GM20000 (cell line): ENCODE results near the gene TMPRSS13.

Source experiments
- DNase-seq: peaks from one replicate; pipeline ENCODE4 v3.0.0; 2012; ENCODE audit warnings: low spot score
- TF ChIP-seq, protein P1 (sequence below): IDR thresholded peaks from 2 replicates; pipeline ENCODE4 v1.5.1; 2012; ENCODE audit warnings: mild to moderate bottlenecking, control low read depth; ENCODE audit errors: extremely low read depth, missing control alignments

Gene TMPRSS13

DNA sequence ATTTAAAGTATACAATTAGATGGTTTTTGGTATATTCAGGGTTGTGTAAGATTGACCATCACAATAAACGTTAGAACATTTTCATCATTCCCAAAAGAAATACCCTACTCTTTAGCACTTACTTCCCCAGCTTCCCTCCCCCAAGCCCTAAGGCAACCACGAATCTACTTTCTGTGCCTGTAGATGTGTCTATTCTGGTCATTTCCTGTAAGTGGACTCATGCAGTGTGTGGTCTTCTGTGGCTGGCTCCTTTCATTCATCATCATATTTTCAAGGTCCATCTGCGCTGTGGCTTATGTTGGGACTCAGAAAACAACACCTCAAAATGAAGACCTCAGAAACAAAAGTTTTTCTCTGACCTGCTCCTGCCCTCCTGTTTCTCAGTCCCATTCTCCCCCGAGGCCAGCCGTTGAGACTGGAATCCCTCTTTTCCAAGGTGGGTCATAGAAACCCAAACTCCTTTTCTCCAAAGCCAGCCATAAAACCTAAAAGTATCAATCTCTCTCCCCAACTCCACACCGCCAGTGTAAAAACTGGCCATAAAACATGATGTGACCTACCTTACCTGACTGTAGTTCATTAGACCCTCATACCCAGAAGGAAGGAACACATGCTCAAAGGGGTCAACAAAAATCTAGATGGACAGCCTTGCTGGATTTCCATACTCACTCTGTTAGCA lies 12.9 kb upstream of the TMPRSS13 start:
- no peak for DNase-seq
- TF ChIP-seq, protein P1, sequence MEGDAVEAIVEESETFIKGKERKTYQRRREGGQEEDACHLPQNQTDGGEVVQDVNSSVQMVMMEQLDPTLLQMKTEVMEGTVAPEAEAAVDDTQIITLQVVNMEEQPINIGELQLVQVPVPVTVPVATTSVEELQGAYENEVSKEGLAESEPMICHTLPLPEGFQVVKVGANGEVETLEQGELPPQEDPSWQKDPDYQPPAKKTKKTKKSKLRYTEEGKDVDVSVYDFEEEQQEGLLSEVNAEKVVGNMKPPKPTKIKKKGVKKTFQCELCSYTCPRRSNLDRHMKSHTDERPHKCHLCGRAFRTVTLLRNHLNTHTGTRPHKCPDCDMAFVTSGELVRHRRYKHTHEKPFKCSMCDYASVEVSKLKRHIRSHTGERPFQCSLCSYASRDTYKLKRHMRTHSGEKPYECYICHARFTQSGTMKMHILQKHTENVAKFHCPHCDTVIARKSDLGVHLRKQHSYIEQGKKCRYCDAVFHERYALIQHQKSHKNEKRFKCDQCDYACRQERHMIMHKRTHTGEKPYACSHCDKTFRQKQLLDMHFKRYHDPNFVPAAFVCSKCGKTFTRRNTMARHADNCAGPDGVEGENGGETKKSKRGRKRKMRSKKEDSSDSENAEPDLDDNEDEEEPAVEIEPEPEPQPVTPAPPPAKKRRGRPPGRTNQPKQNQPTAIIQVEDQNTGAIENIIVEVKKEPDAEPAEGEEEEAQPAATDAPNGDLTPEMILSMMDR: no peak

DNA sequence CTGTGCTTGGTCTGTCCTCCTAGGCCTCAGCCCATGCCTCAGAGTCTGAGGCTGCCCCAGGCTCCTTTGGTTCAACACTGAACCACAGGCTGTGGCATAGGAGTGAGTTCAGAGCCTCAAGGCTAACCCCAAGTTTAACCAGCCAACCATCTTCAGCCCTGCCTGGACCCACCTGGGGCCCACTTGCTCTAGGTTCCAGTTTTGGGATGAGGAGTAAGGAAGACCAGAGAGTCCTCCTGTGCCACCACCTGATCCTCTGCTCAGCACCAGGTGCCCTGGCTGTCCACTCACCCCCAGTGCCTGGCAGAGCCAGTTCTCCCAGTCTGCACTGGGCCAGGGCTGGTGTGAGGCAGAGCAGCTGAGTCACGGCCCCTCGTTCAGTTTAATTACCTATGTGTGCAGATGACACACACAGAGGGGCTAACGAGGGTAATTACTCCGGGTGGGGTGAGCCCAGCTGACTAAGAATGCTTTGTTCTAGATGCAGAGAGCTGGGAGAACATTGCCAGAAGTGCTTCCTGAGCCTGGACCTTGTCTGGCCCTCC lies 12.0 kb upstream of the TMPRSS13 start:
- DNase-seq: no peak
- TF ChIP-seq, protein P1: no peak

DNA sequence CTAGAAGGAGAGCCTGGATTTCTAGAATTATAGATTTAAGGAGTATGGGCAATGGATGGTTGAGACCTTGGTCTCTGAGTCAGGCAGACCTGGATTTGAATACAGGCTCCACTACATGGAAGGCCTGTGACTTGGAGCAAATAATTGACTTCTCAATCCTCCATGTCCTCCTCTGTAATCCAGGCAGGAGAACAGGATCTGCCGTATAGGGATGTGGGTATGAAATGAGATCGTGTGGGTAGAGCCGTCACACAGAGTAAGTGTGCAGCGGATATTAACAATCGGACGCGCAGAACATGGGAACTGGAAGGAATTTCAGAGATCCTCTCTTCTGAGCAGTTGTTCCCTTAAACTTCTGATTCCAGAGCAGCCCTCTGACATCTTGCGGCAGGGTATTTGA lies 11.5 kb upstream of the TMPRSS13 start:
- TF ChIP-seq, protein P1: no peak
- DNase-seq: no peak

DNA sequence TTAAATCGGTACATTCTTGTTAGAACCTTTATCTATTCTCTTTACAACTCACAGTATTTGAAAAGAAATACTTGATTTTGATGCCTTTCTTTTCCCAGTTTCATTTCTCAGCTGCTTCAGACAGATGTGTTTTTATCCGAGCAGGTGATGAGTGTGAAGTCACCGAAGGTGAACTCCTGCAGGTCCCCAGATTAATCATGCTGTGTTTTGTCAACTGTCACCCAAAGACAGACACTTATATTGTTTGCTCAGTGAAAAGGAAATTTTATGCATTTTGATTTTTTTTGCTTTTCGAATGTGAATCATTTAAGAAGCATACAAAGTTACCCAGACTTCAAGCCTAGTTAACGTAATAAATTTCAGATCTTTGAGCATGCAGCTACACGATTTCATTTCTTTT lies 7.8 kb upstream of the TMPRSS13 start:
- TF ChIP-seq, protein P1: no peak
- DNase-seq: no peak

DNA sequence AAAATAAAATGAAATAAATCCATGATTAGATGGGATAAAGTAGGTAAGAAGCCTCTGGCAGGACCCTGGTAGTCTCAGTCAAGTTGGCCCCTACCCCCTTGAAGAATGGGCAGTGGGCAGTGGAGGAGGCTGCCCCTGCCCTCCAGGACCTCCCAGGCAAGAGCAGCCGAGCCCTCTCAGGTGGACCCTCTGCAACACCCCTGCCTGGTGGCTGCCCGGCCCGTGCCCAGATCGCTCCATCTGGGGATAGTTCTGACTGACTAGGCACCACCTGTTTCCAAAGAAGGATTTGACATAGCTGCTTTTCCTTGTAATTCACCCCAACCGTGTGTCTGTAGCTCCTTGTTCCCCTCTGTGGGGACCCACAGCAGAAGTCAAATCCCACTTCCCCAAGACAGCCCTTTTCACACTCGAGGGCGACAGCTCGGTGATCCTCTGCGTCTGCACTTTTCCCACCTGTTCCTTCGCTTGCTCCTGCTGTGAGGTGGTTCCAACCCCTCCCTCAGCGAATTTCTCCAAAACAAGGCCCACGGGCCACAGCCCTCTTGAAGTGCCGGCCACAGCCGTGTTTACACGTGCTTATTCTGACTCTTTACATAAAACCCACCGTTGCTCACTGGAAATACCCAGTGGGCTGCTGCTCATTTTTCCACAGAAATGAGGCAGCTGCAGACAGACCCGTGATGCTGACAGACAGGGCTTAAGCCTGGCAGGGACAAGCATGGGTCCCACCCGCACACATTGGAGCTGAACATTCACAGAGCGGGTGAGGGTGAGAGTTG lies 5.5 kb upstream of the TMPRSS13 start:
- TF ChIP-seq, protein P1: no peak
- no peak for DNase-seq

DNA sequence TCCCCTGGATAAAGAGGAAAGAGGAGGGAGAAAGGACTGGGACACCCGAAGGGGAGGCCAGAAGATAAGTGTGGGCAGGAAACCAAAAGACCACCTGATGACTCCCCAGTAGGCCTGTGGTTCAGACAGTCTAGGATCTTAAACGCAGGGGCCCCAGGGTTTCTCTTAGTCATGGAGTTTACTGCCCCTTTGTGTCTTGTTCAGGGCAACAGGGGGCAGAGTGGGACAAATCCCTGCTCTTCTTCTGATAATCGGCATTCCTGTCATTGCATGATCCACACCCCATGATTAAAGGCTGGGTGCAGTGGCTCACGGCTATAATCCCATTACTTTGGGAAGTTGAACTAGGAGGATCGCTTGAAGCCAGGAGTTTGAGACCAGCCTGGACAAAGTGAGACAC lies 4.7 kb upstream of the TMPRSS13 start:
- TF ChIP-seq, protein P1: no peak
- no peak for DNase-seq

DNA sequence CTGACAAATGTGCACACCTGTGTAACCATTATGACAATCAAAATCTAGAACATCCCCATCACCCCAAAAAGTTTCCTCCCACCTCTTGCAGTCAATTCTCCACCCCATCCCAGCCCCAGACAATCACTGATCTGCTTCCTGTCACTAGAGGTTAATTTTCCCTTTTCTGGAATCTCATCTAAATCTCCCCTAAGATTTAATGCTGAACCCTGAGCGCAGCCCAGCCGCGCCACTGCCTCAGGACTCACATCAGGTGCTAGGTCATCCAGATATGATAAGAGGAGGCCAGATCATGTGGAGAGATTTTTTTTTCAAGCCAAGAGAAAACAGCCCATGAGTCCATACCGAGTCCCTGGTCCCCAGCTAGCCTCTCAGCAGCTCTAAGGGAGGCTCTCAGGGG lies 4.3 kb upstream of the TMPRSS13 start:
- no peak for DNase-seq
- TF ChIP-seq, protein P1: no peak
